Cerebellar nuclear complex (tissue), 1 donor: ENCODE measurements around the gene TTC8.
A peak's percentile ranks its signal among the peaks of the same experiment; 100 is the strongest.
"Not testable (repeated sequence)": the region's sequence is repeated elsewhere in the genome, so short reads cannot be mapped to it uniquely, and the experiment has no call there.

Experiments used
- DNase-seq, 2 experiments: peaks; one replicate each; lab custom pipeline; 2025; lab: John Stamatoyannopoulos, UW

TTC8 gene

DNA sequence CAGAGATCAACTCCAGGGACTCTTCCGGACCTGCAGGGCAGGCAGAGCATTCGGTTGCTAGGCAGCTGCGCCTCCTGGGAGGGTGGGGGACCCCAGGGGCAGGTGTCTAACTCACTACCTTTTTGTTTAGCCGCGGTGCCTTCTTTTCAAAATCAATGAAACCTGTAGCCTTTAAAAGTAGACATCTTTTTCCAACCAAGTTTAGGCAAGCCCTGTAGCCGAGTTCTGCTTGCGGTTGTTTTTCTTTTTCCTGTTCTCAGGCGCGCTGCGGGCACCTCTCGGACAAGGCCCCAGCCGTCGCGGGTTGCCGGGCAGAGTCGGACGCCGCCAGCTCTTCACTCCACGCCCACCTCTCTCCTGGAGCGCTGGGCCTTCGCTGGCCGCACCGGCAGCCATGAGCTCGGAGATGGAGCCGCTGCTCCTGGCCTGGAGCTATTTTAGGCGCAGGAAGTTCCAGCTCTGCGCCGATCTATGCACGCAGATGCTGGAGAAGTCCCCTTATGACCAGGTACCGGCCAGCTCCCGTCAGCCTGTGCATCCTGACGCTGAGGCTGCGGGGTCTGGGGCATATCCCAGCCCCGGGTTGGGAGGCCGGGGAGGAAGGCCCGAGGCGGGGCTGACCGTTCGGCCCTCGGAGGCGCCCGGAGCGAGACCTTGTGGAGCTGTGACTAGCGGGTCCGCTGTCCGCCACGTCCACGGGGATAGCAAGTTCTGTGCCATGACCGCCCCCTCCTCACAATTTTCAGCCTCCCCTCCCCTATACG is at the start of gene TTC8:
Gene TTC8, plus strand, starts transcription at position 338 of the 764 bp plus-strand sequence. Its CDS starts 57 bp downstream, at position 395.
- peak; percentile 70 to 90 for DNase-seq

DNA sequence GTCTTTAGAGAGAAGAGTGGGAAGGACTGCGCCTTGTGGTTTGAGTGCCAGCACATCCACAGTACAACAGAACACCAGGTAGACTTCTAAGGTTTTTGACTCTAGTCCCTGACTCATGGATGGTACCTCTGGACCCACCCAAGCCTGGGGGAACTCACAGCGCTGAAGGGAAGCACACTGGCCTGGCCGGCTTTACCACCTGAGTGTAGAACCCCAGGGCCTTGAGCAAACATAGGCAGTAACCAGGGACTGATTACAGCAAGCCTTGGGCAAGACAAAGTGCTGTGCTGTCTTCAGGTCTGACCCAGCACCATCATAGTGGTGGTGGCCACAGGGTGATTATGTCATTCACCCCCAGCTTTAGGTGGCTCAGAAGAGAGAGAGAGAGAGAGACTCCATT is 48.9 kb upstream of the TTC8 start:
- DNase-seq = no peak

DNA sequence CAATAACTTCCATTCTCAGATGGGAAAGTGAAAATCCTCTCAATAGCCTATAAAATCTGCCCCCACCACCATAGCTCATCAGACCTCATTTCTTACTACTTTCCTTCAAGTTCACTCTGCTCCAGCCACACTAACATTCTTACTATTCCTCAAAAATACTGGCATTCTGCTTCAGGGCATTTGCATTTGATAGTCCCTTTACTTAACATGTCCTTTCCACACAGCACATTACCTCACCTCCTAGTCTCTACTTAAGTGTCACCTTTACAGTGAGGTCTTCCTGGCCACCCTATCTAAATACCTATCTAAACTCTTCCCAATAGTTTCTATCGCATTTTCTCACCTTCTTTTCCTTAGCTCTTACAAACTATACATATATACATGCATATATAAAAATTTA is 38.5 kb upstream of the TTC8 start:
- no peak for DNase-seq

DNA sequence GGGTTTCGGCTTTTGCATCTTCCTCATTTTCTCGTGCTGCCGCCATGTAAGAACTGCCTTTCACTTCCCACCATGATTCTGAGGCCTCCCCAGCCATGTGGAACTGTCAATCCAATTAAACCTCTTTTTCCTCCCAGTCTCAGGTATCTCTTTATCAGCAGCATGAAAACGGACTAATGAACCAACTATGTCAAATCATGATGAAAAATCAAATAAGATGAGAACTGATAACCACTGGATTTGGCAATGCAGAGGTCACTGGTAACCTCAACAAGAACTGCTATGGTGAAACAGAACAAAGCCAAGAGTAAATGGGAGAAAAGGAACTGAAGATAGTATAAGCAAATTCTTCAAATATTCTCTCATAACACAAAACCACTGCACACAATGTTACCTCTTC is 37.7 kb upstream of the TTC8 start:
- DNase-seq = no peak

DNA sequence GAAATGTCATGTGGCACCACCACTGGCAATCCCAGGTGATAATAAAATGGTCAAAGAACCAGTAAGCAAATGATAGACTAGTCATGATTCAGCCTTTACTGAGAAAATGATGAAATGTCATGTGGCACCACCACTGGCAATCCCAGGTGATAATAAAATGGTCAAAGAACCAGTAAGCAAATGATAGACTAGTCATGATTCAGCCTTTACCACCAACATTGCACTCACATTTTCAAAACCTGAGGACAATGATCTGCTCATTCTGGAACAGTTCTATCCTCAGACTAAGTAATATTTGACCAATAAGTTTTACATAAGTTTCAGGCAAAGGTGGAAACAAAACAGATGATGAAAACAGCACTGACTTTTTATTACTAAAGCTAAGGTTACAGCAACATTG is 34.9 kb upstream of the TTC8 start:
- not testable (repeated sequence) for DNase-seq

DNA sequence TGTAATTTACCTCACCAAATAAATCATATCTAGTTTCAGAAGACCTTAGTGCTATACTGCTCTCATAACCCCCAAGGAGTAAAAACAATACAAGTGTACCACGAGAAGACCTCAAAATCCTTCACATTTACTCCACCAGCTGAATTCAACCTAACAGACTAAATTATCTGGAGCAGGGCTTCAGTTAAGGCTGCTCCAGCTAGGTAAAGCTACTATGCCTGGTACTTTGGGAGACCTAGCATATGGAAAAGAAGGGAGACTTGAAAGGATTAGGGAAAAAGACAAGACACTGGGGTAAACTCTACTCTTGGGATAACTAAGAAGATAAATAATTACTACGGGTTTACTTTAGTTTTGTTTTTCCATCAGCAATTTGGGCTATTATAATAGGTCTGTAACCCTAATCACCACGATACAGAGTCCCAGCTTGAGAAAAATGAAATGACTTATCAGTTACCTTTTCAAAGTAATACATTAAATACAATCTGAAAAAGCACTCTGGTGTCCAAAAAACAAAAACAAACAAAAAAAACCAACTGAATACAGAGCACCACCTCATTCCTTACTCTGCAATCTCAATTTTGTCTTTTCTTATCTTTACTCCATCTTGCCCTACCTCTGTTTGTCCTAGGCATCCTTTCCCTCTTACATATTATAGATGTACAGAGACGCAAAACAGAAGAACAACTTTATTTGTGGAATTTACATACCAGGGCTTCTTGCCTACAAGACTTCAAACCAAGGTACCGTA is 33.8 kb upstream of the TTC8 start:
- peak in 1 of 2 experiments; percentile 32 for DNase-seq

DNA sequence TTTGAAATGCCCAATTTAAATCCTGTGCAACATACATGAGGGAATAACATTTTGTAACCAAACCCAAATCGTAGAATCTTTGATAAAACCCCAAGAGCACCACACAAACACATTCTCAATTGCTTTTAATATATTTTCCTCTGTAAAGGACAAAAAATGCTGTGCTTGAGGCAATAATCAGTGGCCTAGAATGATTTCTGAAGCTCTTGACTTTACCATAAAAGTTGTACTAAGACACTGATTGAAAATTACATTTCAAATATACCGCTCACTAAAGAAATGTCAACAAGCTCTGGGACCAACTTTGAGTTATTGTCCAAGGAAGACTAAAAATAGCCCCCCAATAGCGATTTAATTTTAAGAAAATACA is 33.2 kb upstream of the TTC8 start:
- DNase-seq = no peak

DNA sequence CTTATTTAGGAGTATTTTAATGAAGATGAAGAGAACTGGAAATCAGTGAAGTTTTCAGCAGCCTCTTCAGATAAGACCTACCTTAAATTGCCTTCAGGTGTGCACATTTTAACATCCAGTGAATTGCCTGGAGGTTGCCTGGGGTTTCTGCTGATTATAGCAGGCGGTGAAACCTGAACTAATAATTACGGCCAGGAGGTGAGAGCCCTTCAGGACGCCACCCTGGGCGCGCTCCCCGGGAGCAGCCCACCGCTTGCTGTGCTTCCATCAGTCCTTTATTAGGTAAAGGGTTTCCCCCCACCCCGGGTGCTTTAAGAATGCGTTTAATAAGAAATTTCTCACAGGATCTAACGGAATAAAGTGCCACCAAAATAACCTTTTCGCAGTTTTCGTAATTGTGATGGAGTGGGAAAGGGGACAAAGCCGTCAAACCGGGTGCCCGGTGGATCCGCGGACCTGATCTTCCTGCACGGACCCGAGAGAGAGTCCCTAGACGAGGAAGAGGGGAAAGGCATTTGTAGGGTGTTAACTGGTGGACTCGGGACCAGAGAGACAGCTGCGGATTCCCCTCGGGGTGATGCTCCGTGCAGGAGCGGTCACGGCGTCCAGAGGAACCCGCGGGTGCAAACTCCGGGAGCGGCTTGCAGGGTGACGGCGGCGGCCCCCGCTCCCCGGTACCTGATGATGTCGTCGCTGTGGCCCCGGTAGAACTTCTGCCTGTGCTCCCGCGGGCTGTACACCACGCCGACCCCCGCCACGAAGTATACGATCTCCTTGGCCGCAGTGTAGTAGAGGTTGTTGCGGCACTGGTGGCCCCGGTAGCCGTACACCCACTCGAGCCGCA is 32.6 kb upstream of the TTC8 start:
- no peak for DNase-seq

DNA sequence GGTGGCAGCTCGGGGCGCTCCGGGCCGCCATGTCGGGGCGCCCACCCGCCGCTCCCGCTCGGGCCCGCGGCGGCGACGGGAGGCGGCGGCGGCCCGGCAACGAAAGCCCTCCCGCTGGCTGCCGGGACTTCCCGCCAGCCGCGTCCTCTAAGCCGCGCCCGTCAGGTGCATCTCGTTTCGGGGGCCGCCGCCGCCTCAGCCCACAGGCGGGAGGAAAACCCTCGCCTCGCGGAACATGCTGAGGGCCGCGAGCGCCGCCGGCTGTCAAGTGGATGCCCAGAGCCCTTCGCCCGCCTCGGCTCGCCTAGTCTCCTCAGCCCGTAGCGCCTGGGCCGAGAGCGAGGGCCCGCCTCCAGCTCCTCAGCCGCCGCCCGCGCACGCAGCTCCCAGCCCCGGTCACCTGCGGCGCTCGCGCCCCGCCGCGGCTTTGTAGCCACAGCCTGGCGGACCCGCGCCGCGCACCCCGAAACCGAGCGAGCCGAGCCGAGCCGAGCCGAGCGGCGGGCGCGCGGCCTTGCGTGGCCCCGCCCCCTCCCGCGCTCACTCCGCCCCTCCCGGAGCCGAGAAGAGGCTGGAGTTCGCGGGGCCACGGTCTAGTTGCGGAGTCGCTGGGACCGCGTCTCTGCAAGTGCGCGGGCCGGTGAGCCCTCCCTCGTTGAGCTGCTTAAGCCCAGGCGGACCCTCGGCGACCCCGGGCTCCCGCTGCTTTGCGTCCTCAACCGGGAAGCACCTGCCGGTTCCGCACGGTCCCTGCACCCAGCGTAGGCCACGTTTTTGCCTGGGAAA is 31.8 kb upstream of the TTC8 start, which contains the start of gene EML5:
Gene EML5, minus strand, starts transcription at position 481 of the 786 bp plus-strand sequence. Its CDS starts 450 bp downstream, at position 31.
- DNase-seq = peak; percentile 49 to 57

DNA sequence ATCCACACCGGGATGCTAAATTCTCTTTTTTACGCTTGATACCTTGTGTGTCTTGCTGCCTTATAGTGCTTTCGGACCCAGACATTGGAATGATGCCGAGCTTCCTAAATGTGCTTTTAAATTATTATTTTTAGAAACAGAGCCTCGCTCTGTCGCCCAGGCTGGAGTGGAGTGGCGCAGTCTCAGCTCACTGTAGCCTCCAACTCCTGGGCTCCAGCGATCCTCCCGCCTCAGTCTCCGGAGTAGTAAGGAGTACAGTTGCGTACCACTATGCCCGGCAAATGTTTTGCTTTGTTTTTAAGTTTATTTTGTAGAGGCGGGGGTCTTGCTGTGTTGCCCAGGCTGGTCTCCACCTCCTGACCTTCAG is 31.2 kb upstream of the TTC8 start:
- DNase-seq = no peak

DNA sequence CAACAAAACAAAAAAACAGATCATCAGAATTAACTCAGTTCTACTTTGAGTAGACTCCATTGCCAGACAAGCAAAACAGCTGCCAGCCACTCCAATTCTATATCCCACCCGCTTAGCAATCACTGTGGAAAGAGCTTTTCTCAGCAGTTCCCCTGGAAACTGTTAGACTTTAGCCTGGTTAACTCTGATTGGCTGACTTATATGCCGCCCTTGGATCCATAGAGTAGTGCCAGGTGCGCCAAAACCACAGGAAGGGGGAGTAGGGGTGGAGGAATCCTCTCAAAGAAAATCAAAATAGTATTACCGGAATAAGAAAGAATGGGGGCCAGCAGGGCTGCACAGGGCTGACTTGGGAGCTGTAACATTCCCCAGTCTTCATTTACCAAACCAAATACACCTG is 26.3 kb upstream of the TTC8 start:
- DNase-seq = no peak

DNA sequence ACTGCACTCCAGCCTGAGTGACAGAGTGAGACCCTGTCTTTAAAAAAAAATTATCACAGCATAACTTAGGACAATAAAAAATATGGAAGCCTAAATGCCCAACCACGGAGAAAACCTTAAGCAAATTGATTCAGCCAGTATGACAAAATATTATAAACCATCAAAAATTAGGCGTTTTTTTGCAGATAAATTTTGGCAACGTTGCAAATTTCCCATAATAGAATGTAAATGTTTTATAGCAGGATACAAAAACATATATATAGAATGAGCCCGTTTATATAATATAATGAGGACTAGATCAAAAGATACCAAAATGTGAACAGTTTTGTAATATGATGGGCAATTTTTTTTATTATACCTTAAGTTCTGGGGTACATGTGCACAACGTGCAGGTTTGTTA is 24.9 kb upstream of the TTC8 start:
- no peak for DNase-seq

DNA sequence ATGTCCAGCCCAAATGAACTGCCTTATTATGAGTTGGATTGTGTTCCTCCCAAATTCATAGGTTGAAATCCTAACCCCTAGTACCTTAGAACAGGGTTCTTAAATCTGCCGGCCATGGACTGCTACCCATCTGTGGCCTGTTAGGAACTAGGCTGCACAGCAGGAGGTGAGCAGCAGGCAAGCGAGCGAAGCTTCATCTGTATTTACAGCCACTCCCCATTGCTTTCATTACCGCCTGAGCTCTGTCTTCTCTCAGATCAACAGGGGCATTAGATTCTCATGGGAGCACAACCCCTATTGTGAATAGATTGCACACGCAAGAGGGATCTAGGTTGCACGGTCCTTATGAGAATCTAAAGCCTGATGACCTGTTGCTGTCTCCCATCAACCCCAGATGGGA is 21.9 kb upstream of the TTC8 start:
- DNase-seq = no peak

DNA sequence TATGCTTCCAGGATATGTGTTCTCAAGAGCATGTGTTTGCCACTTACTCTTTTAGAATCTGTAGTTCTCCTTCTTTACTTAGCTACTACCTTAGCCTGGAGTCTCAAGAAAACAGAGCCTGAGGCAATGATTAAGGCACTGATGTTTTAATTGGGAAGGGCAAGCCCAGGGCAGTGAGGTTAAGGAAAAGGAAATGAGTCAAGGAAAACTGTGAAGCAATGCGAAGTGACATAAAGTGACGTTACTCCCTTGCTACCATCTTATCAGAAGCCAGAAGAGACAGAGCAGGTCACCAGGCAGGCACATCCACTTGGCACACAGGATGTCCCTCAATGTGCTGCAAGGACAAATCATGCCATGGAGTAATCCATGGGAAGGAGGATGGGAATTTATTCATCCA is 20.4 kb upstream of the TTC8 start:
- no peak for DNase-seq

DNA sequence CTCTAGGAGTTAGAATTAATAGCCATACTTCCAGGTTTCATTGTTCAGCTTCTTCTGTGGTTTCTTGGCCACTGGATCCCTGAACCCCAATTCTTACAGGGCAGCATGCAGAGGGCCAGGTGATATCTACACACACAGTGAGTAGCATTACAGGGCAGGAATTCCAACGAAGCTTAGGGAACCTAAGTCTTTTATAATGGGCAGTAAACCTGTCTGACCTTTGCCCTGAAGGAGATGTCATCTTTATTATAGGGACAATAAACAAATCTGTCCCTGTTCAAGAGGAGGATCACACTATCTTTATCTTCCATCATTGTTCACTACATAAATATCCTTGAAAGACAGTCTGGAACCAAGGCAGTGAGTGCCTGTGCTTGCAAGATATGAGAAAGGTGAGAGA is 20.0 kb upstream of the TTC8 start:
- no peak for DNase-seq

DNA sequence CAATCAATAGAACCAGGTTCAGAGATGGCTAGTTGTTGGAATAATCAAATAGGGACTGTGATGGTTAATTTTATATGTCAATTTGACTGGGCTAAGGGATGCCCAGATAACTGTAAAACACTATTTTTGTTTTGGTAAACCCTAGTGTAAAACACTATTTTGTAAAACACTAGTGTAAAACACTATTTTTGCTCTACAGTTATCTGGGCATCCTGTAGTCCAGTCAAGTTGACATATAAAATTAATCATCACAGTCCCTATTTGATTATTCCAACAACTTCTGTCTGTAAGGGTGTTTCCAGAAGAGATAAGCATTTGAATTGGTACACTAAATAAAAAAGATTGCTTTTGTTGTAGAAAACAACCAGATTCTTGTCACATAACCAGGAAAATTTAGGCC is 16.1 kb upstream of the TTC8 start:
- DNase-seq = no peak

DNA sequence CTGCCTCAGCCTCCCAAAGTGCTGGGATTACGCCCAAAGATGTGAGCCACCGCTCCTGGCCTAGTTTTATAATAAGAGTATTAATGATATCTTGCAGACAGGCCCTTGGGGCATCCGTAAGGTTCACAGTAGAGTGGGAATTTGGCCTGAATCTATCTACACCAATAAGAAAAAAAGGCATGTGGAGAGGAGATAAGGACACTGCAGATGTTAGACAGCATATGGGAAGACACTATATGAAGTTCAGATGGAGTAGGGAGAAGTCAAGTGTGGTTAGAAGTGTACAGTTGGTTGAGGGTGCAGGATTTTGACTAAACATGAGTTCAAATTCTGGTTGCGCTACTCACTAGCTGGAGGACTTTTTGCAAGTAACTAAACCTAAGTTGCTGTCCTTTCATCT is 8.5 kb upstream of the TTC8 start:
- DNase-seq = no peak

DNA sequence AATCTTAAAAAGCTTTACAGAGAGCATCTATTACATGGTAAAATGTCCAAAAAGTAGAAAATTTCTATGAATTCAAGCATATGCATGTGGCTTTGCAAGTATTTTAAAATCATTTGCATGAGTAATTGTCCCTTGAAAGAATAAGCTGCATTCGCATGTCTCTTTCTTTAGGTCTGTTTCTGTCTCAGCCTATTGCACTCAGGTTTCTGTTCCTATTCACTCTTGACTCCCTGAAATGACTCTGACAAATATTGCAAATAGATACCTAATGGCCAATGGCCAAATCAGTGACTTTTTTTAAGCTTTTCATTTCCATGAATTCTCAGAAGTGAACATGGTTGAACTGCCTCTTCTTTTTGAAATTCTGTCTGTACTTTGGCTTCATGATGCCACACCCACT is 6.4 kb upstream of the TTC8 start:
- no peak for DNase-seq

DNA sequence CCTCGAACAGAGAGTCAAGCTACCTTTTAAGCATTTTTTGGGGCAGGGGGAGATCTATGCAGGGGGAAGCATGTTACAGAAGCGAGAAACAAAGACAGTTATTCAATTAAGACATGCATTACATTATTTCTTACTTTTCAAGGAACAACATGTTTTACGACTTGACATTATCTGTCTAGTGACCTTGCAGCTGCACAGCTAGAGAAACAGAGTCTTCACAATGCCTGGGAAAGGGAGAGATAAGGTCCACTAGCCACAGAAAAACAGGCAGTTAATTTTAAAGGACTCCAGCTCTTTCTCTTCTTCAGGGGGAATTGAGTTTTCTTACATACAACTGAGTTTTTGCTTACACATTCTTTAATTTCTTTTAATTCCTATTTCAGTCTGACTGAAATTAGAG is 4.8 kb upstream of the TTC8 start:
- not testable (repeated sequence) for DNase-seq

DNA sequence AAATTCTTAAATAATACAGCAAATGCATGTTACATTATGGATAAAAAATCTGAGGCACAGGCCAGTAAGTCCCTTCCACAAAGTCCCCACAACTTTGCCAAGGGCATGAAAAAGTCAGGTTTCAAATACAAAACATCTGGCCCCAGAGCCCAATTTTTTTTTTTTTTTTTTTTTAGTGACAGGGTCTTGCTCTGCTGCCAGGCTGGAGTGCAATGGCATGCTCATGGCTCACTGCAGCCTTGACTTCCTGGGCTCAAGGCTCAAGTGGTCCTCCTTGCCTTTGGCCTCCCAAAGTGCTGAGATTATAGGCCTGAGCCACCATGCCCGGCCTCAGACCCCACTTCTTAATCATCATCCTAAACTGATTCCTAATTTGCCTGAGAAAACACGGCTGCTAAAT is 3.1 kb upstream of the TTC8 start:
- no peak for DNase-seq

DNA sequence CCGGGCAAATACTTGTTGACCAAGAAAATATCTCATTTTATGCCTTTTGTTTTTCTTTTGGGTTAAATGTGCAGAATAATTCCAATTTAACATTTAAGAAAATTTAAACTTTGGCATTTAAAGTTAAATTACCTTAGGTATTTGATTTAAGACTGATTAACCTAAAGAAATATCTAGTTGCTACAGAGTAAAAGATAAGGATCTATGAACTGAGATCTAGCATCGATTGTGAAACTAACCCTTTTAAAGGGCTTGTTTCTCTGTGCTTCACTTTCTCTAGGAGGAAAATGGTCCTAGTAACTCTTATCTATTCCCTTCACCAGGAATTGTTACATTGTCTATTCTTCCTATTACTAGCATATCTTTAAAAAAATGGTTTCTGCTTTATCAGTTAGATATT is 2.6 kb upstream of the TTC8 start:
- no peak for DNase-seq

DNA sequence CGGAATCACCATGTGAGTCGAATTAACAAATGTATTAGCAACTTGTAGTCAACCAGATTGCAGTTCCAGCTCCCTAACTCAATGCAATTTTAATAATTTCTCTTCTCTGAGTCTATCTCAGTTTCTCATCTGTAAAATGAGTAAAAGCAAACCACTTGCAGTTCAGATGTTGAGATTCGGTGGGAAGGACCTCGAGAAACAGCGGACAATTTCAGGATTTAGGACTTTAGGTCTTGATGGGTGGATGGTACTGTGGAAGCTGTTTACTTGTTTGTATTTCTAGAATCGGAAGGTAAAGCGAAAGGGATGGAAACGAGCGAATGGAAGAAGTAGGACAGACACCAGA is 510 bp upstream of the TTC8 start:
- no peak for DNase-seq
